Coronary artery (tissue), 2 donors: ENCODE data around the gene XAF1.

Experiments used
- DNase-seq: peaks from one replicate; pipeline ENCODE4 v3.0.0-alpha.2; 2017; ENCODE audit warnings: low spot score
- H3K27ac ChIP-seq, 2 donors: fragments of 200-600 bp; sonication (generic); one replicate each; pipeline ENCODE4 v1.5.1; 2016 to 2019
- H3K4me3 ChIP-seq: fragments of 200-600 bp; sonication (generic); 2 replicates; pipeline ENCODE4 v1.5.1; 2016; ENCODE audit warnings: mild to moderate bottlenecking, moderate library complexity
- CTCF ChIP-seq: fragments of 200-600 bp; sonication (generic); IDR thresholded peaks from one replicate; pipeline ENCODE4 v1.5.1; 2019; ENCODE audit warnings: antibody characterized with exemption

Gene XAF1

GRCh38 chr17:6818938-6819337, 63.1 kb downstream of the XAF1 start:
- H3K4me3 ChIP-seq: no peak overlapping the region
- no peak for TF ChIP-seq CTCF

GRCh38 chr17:6823011-6823442, 67.2 kb downstream of the XAF1 start:
- H3K4me3 ChIP-seq: no peak overlapping the region
- DNase-seq: no peak
- TF ChIP-seq CTCF: no peak
- no peak overlapping the region for H3K27ac ChIP-seq

More at GRCh38 chr17:6818938-6819337, 63.1 kb downstream of the XAF1 start:
- no peak overlapping the region for H3K27ac ChIP-seq
- DNase-seq: no peak
